MCF 10A (cell line): ENCODE results near the gene ADAMTSL4. TPM values are rescaled to one million over a fixed set of nuclear protein-coding genes. Genes with fewer than 3 reads are reported as not detected.

Experiments
- BruUV-seq: library from RNA; stranded (reverse); fragments of 400-500 nt; replicated peaks from 2 replicates; lab custom pipeline; 2021; lab: Mats Ljungman, UMichigan
- CTCF ChIA-PET: fragments of 300-600 bp; sonication (Branson Sonifier 250); formaldehyde crosslinking; extraction: SDS; loops from one replicate; lab custom pipeline; 2021; ENCODE audit warnings: antibody characterized with exemption, inconsistent platforms; lab: Yijun Ruan, JAX
- POLR2A ChIA-PET: fragments of 300-600, 350-650 bp; sonication (Branson Sonifier 250); formaldehyde crosslinking; extraction: SDS; loops from one replicate; lab custom pipeline; 2020; ENCODE audit warnings: antibody characterized with exemption, inconsistent platforms; lab: Yijun Ruan, JAX
- DNase-seq: peaks from one replicate; pipeline ENCODE4 v3.0.0-alpha.2; 2018; ENCODE audit not compliant: unreplicated experiment
- H3K27ac Mint-ChIP-seq: one replicate; pipeline ENCODE4 v1.8.0; 2022; ENCODE audit warnings: mild to moderate bottlenecking, low read depth, mixed read lengths; ENCODE audit not compliant: unreplicated experiment
- H3K27me3 Mint-ChIP-seq: one replicate; pipeline ENCODE4 v1.8.0; 2022; ENCODE audit warnings: mixed read lengths; ENCODE audit not compliant: insufficient read depth, unreplicated experiment
- H3K36me3 Mint-ChIP-seq: one replicate; pipeline ENCODE4 v1.8.0; 2022; ENCODE audit warnings: mild to moderate bottlenecking, moderate library complexity, mixed read lengths; ENCODE audit not compliant: insufficient read depth, unreplicated experiment
- H3K4me1 Mint-ChIP-seq: one replicate; pipeline ENCODE4 v1.8.0; 2022; ENCODE audit warnings: mixed read lengths; ENCODE audit not compliant: insufficient read depth, unreplicated experiment
- H3K4me3 Mint-ChIP-seq: one replicate; pipeline ENCODE4 v1.8.0; 2022; ENCODE audit warnings: mild to moderate bottlenecking, moderate library complexity, mixed read lengths; ENCODE audit not compliant: unreplicated experiment
- H3K9me3 Mint-ChIP-seq: one replicate; pipeline ENCODE4 v1.8.0; 2022; ENCODE audit warnings: mixed read lengths; ENCODE audit not compliant: unreplicated experiment
- CTCF ChIP-seq: fragments of 200-600 bp; IDR thresholded peaks from one replicate; pipeline ENCODE4 v1.8.0; 2022; ENCODE audit warnings: antibody characterized with exemption, mild to moderate bottlenecking; ENCODE audit not compliant: unreplicated experiment
- intact Hi-C: fragments of 100-400 bp; cut with micrococcal nuclease; formaldehyde crosslinking; loops from 2 replicates; pipeline ENCODE4 v1.14.1; 2022
- total RNA-seq: library from RNA; stranded (reverse); gene quantifications from 2 replicates; pipeline ENCODE4 v1.2.3, GENCODE V29; 2022

ADAMTSL4 gene
- total RNA-seq, 1 experiment from 2014 or later: 9.6 TPM

GRCh38 chr1:150537732-150538684 is 11.2 kb upstream of the ADAMTSL4 start:
- CTCF ChIA-PET: interaction anchor here (0.6 to 1.6 kb wide), 10 partner anchors 9 to 385 kb away, joined by 3 to 8 read pairs (median 4); no protein-coding TSS in a partner anchor

GRCh38 chr1:150543500-150544143 is 5.6 kb upstream of the ADAMTSL4 start:
- Mint-ChIP-seq H3K9me3 (no peaks in the 10 kb centered on the region), H3K27me3 (no peaks in the 10 kb centered on the region), H3K27ac (no peak overlapping the region), H3K36me3 (peaks cover 16% of the 10 kb centered on the region), H3K4me1 (peaks cover 6% of the 10 kb centered on the region), H3K4me3 (no peak overlapping the region)
- ChIA-PET CTCF (interaction anchor here (1.4 to 3.4 kb wide), 4 partner anchors 11 to 269 kb away, joined by 3 to 30 read pairs (median 9); partner anchors contain the start of gene TARS2), POLR2A (interaction anchor here (0.8 to 1.1 kb wide), 2 partner anchors 17 to 28 kb away, joined by 3 to 6 read pairs; partner anchors contain the start of gene FALEC)
- TF ChIP-seq CTCF: no peak
- intact Hi-C loops: no loop called here
- peak; percentile 17 for DNase-seq
- no TSS peak for BruUV-seq

More at GRCh38 chr1:150537732-150538684, 11.2 kb upstream of the ADAMTSL4 start:
- BruUV-seq: no TSS peak
- TF ChIP-seq CTCF: no peak
- intact Hi-C loops: no loop called here
- no peak for DNase-seq
- H3K27ac Mint-ChIP-seq: no peak overlapping the region
- H3K9me3 Mint-ChIP-seq: no peaks in the 10 kb centered on the region
- no peaks in the 10 kb centered on the region for H3K27me3 Mint-ChIP-seq
- no peak overlapping the region for H3K4me3 Mint-ChIP-seq
- peaks cover 6% of the 10 kb centered on the region for H3K4me1 Mint-ChIP-seq
- no peaks in the 10 kb centered on the region for H3K36me3 Mint-ChIP-seq
- POLR2A ChIA-PET: interaction anchor here (1.3 to 2.0 kb wide), 2 partner anchors 11 to 14 kb away, joined by 4 to 9 read pairs; partner anchors contain the start of gene ADAMTSL4

GRCh38 chr1:150544204-150544603 is 5.0 kb upstream of the ADAMTSL4 start:
- ChIA-PET CTCF (interaction anchor here (0.5 to 3.4 kb wide), 7 partner anchors 11 to 329 kb away, joined by 3 to 30 read pairs (median 4); partner anchors contain the start of gene TARS2), POLR2A (interaction anchor here (0.5 to 1.1 kb wide), 3 partner anchors 27 to 891 kb away, joined by 3 to 6 read pairs (median 3); partner anchors contain the start of gene FALEC)
- no peak overlapping the region for H3K4me3 Mint-ChIP-seq
- no TSS peak for BruUV-seq
- DNase-seq: no peak
- H3K36me3 Mint-ChIP-seq: peaks cover 18% of the 10 kb centered on the region
- H3K9me3 Mint-ChIP-seq: no peaks in the 10 kb centered on the region
- H3K27ac Mint-ChIP-seq: no peak overlapping the region
- H3K27me3 Mint-ChIP-seq: no peaks in the 10 kb centered on the region
- intact Hi-C loops: no loop called here
- peaks cover 6% of the 10 kb centered on the region for H3K4me1 Mint-ChIP-seq
- no peak for TF ChIP-seq CTCF
